Measurements from ENCODE around the gene WFDC12. TPM values are rescaled to one million over a fixed set of nuclear protein-coding genes. Genes with fewer than 3 reads are reported as not detected.

WFDC12 gene
- total and polyA plus RNA-seq, 4 donors: 0.85 to 5.9 (median 3.5) TPM

DNA sequence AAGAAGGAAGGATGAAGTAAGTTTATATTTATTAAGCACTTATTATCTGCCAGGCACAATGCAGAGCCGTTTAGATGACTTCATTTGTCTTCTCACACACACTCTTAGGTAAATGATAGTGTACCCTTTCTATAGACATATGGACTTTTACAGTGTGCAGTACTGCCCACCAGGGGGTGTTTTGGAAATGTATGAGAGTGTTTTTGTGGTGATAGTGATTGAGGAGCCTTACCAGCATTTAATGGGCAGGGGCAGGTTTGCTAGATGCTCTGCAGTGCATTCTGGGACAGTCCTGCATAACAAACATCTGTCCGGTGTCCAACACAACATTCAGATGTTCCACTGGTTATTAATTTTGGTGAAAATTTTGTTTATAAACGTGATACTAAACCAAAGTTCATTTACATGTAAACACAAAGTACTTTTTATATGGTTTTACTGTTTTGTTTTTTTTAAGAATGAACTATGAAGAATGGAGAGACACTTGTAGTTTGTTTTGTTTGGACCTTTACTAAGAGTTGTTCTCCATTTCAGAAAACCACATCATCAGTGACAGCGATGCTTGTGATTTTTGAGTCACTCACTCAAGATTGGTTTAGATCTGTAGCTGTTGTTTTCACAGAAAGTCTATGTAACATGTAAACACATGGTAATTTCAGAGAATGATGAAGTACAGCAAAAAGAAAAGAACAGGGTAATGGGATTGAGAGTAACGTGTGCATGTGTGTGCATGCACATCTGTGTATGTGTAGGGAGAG, 43.2 kb downstream of the WFDC12 start:
- ATAC-seq (ENCODE audit: insufficient read depth, low FRiP score): no peak

GRCh38 chr20:45077559-45077958, 46.7 kb downstream of the WFDC12 start:
- Histone ChIP-seq H3K9ac (ENCODE audit: insufficient read depth in 1 of 2, low read length in 2 of 2) (no peak overlapping the region), H3K9me3 (ENCODE audit: control insufficient read depth in 4 of 4, insufficient read depth in 3 of 4, low read length in 3 of 4) (no peaks in the 10 kb centered on the region), H3K36me3 (ENCODE audit: control insufficient read depth in 4 of 4, insufficient read depth in 4 of 4, low read length in 4 of 4) (peaks cover 8 to 32% (median 20%) of the 10 kb centered on the region in 4 donors), H3K4me1 (ENCODE audit: control insufficient read depth in 5 of 5, insufficient read depth in 5 of 5, low read length in 5 of 5) (peaks cover 0 to 5% (median 0%) of the 10 kb centered on the region in 5 donors), H3K27ac (ENCODE audit: low read depth in 1 of 2, low read length in 1 of 2) (no peak overlapping the region), H3K4me3 (no peak overlapping the region), H3K27me3 (ENCODE audit: control insufficient read depth in 3 of 3, insufficient read depth in 3 of 3, low read length in 2 of 3) (no peaks in the 10 kb centered on the region)
- ATAC-seq (ENCODE audit: insufficient read depth, low FRiP score) (no peak), DNase-seq (no peak)
- TF ChIP-seq CTCF (IDR thresholded peaks at IDR 0.05; ENCODE audit: control extremely low read depth, extremely low read depth): no peak
- WGBS, 2 donors: 94% methylated on average over 3 of the region's 3 CpGs

More for the DNA sequence above, 43.2 kb downstream of the WFDC12 start:
- Histone ChIP-seq H3K27me3 (ENCODE audit: control insufficient read depth in 3 of 3, insufficient read depth in 3 of 3, low read length in 2 of 3) (no peaks in the 10 kb centered on the region), H3K9ac (ENCODE audit: insufficient read depth in 1 of 2, low read length in 2 of 2) (no peak overlapping the region), H3K36me3 (ENCODE audit: control insufficient read depth in 4 of 4, insufficient read depth in 4 of 4, low read length in 4 of 4) (peaks cover 4 to 26% (median 10%) of the 10 kb centered on the region in 4 donors), H3K9me3 (ENCODE audit: control insufficient read depth in 4 of 4, insufficient read depth in 3 of 4, low read length in 3 of 4) (peaks cover 0 to 2% (median 0%) of the 10 kb centered on the region in 4 donors), H3K4me3 (no peak overlapping the region), H3K27ac (ENCODE audit: low read depth in 1 of 2, low read length in 1 of 2) (no peak overlapping the region), H3K4me1 (ENCODE audit: control insufficient read depth in 5 of 5, insufficient read depth in 5 of 5, low read length in 5 of 5) (no peaks in the 10 kb centered on the region)
- no peak for TF ChIP-seq CTCF (IDR thresholded peaks at IDR 0.05; ENCODE audit: control extremely low read depth, extremely low read depth)
- 81 to 90% methylated on average over 5 of the region's 5 CpGs for WGBS, 2 donors
- peak in 2 of 3 donors; percentile 9 to 10 for DNase-seq

Other genes starting within 250 kb of the WFDC12 start
- gene YWHAB, start 238.8 kb downstream of the WFDC12 start, total RNA-seq: 100 to 1,000 TPM; 117 to 186 TPM
- 100 to 1,000 TPM in 1 of 2 donors, 10 to 100 TPM in 1; 69.0 to 133 TPM for gene YWHAB, start 238.8 kb downstream of the WFDC12 start, polyA plus RNA-seq
- 10 to 100 TPM; 34.5 to 56.9 TPM for gene PABPC1L, start 214.4 kb downstream of the WFDC12 start, total RNA-seq
- 10 to 100 TPM; 16.9 to 63.3 TPM for gene PABPC1L, start 214.4 kb downstream of the WFDC12 start, polyA plus RNA-seq
- 10 to 100 TPM in 1 of 2 donors, 1 to 10 TPM in 1; 9.8 to 18.2 TPM for gene TOMM34, start 164.1 kb downstream of the WFDC12 start, total RNA-seq
- gene TOMM34, start 164.1 kb downstream of the WFDC12 start, polyA plus RNA-seq: 10 to 100 TPM; 16.1 to 24.7 TPM
- 10 to 100 TPM; 34.6 to 70.9 TPM for gene STK4, start 158.0 kb downstream of the WFDC12 start, total RNA-seq
- gene STK4, start 158.0 kb downstream of the WFDC12 start, polyA plus RNA-seq: 10 to 100 TPM; 11.8 to 21.7 TPM
- gene KCNS1, start 23.3 kb downstream of the WFDC12 start, total RNA-seq: 1 to 10 TPM; 2.0 to 3.0 TPM
- under 1 TPM; 0.45 to 0.51 TPM for gene KCNS1, start 23.3 kb downstream of the WFDC12 start, polyA plus RNA-seq
- not detected for gene WFDC5, start 9.3 kb downstream of the WFDC12 start, total RNA-seq
- gene WFDC5, start 9.3 kb downstream of the WFDC12 start, polyA plus RNA-seq: under 1 TPM; 0.11 to 0.57 TPM
- gene PI3, start 50.4 kb upstream of the WFDC12 start, total RNA-seq: 10 to 100 TPM; 44.9 to 90.4 TPM
- gene PI3, start 50.4 kb upstream of the WFDC12 start, polyA plus RNA-seq: 100 to 1,000 TPM in 1 of 2 donors, 10 to 100 TPM in 1; 28.0 to 416 TPM
- gene SEMG1, start 82.6 kb upstream of the WFDC12 start, total RNA-seq: under 1 TPM in 1 of 2 donors, not detected in 1; 0.14 TPM
- not detected for gene SEMG1, start 82.6 kb upstream of the WFDC12 start, polyA plus RNA-seq
- gene SEMG2, start 96.9 kb upstream of the WFDC12 start, total RNA-seq: not detected
- not detected for gene SEMG2, start 96.9 kb upstream of the WFDC12 start, polyA plus RNA-seq
- gene SLPI, start 130.1 kb upstream of the WFDC12 start, total RNA-seq: 1,000 to 10,000 TPM in 1 of 2 donors, 100 to 1,000 TPM in 1; 451 to 1,312 TPM
- gene SLPI, start 130.1 kb upstream of the WFDC12 start, polyA plus RNA-seq: 1,000 to 10,000 TPM; 2,300 to 8,409 TPM
- under 1 TPM in 1 of 2 donors, not detected in 1; 0.12 TPM for gene RBPJL, start 182.4 kb upstream of the WFDC12 start, total RNA-seq
- gene RBPJL, start 182.4 kb upstream of the WFDC12 start, polyA plus RNA-seq: not detected
- gene MATN4, start 183.8 kb upstream of the WFDC12 start, total RNA-seq: under 1 TPM; 0.46 to 0.49 TPM
- under 1 TPM; 0.14 to 0.24 TPM for gene MATN4, start 183.8 kb upstream of the WFDC12 start, polyA plus RNA-seq
- 100 to 1,000 TPM; 250 to 313 TPM for gene SDC4, start 224.0 kb upstream of the WFDC12 start, total RNA-seq
- 100 to 1,000 TPM; 239 to 258 TPM for gene SDC4, start 224.0 kb upstream of the WFDC12 start, polyA plus RNA-seq
- gene SYS1, start 238.7 kb upstream of the WFDC12 start, total RNA-seq: 10 to 100 TPM; 21.3 to 45.5 TPM
- 10 to 100 TPM; 24.9 to 57.5 TPM for gene SYS1, start 238.7 kb upstream of the WFDC12 start, polyA plus RNA-seq

Measured in lung (tissue), 12 donors.